Activated CD8-positive, alpha-beta T cell treated with anti-CD3 and anti-CD28 coated beads, Interleukin-2, amount 10 ng/mL, durations not matched to agents 7 days and 5 days (primary cell): ENCODE data around the gene RNF40. TPM values are rescaled to one million over a fixed set of nuclear protein-coding genes. Genes with fewer than 3 reads are reported as not detected.
A peak's percentile ranks its signal among the peaks of the same experiment; 100 is the strongest.

Source experiments
- ATAC-seq: fragments of 150-1000 bp; cut with Tn5 transposase; one replicate; pipeline ENCODE4 v1.10.0; 2021; ENCODE audit warnings: moderate library complexity
- CTCF ChIA-PET: fragments of 350-600 bp; sonication (Branson Sonifier 250); formaldehyde crosslinking; loops from one replicate; lab custom pipeline; 2021; ENCODE audit warnings: antibody characterized with exemption; lab: Charles Lee
- POLR2A ChIA-PET: fragments of 350-600 bp; sonication (Branson Sonifier 250); formaldehyde crosslinking; loops from one replicate; lab custom pipeline; 2021; ENCODE audit warnings: antibody characterized with exemption; lab: Charles Lee
- DNase-seq: peaks from one replicate; pipeline ENCODE4 v3.0.0-alpha.2; 2020
- H3K27ac Mint-ChIP-seq: one replicate; pipeline ENCODE4 v1.8.0; 2021; ENCODE audit warnings: mild to moderate bottlenecking, mixed read lengths
- H3K27me3 Mint-ChIP-seq: one replicate; pipeline ENCODE4 v1.8.0; 2021; ENCODE audit warnings: low read depth, mixed read lengths
- H3K36me3 Mint-ChIP-seq: one replicate; pipeline ENCODE4 v1.8.0; 2021; ENCODE audit warnings: low read depth, mixed read lengths
- H3K4me1 Mint-ChIP-seq: one replicate; pipeline ENCODE4 v1.8.0; 2021; ENCODE audit warnings: low read depth, mixed read lengths
- H3K4me3 Mint-ChIP-seq: one replicate; pipeline ENCODE4 v1.8.0; 2021; ENCODE audit warnings: mild to moderate bottlenecking, mixed read lengths
- H3K9me3 Mint-ChIP-seq: one replicate; pipeline ENCODE4 v1.8.0; 2022; ENCODE audit warnings: mixed read lengths; ENCODE audit not compliant: insufficient read depth
- total RNA-seq, 2 experiments: library from RNA; stranded (reverse); gene quantifications; one replicate each; pipeline ENCODE4 v1.2.3, GENCODE V29; 2021

Gene RNF40
- total RNA-seq, 2 experiments from 2014 or later = 100 to 102 TPM

GRCh38 chr16:30777591-30778297 lies 15.6 kb downstream of the RNF40 start:
- ATAC-seq (no peak), DNase-seq (no peak)
- Mint-ChIP-seq H3K4me3 (no peak overlapping the region), H3K27me3 (no peaks in the 10 kb centered on the region), H3K27ac (peak overlapping the region; percentile 59), H3K36me3 (peaks cover 21% of the 10 kb centered on the region), H3K4me1 (peaks cover 25% of the 10 kb centered on the region), H3K9me3 (no peaks in the 10 kb centered on the region)
- CTCF ChIA-PET = interaction anchor here (2.0 kb wide), 1 partner anchor 36 kb away, joined by 7 read pairs; no protein-coding TSS in a partner anchor
- POLR2A ChIA-PET = no interaction called here

DNA sequence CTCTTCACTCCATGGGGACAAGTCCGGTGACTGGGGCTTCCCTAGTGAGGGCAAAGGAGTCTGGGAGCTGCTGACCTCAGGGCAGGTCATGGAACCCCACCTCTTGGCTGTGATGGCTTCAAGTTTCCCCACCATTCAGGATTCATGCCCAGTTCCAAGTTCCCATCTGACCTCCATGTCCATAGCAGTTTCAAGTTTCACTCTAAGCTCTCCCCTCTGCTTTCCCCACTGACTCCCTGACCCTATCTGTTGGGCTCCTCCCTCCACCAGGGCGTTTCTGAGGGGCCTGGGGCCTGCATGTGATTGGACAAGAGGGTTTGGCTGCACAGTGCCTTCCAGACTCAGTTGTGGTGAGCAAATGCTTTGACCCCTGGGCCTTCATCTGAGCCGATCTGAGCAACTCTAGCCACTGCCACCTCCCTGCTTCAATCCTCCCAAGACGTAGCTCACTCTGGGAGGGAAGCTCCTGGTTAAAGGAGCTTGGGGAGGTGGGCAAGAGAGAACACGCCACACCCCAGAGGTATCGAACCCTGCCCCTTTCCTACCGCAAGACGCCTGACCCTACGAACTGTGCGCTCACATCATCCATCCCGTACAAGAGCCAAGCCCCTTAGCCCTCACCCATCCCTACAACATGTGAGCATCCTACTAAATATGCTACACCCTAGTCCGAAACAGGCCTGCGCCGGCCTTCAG lies 16.6 kb downstream of the RNF40 start:
- Mint-ChIP-seq H3K36me3 (peaks cover 17% of the 10 kb centered on the region), H3K27me3 (no peaks in the 10 kb centered on the region), H3K4me1 (peaks cover 19% of the 10 kb centered on the region), H3K9me3 (no peaks in the 10 kb centered on the region), H3K4me3 (no peak overlapping the region), H3K27ac (no peak overlapping the region)
- ATAC-seq = no peak
- ChIA-PET POLR2A (interaction anchor here (1.0 kb wide), 1 partner anchor 11 kb away, joined by 3 read pairs; no protein-coding TSS in a partner anchor), CTCF (interaction anchor here (2.0 kb wide), 1 partner anchor 35 kb away, joined by 7 read pairs; no protein-coding TSS in a partner anchor)
- no peak for DNase-seq

DNA sequence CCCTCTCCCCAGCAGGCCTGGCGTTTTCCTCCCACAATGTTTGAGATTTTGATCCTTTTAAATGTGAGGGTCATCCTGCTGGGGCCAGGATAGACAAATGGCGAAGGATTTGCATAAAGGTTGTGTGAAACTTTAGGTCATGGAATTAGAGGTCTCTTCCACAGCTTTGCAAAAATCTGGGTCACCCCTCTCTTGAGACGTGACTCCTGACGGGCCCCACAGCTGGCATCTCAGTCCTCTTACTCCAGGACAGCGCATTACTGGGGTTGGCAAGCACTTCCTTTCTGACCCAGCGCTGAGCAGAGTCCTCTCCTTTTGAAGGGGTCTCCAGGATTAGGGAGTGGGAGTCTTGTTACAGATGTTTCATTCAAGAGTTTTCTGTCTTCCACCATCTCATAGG lies 17.5 kb downstream of the RNF40 start:
- no peak for DNase-seq
- Mint-ChIP-seq H3K36me3 (peaks cover 9% of the 10 kb centered on the region), H3K27me3 (no peaks in the 10 kb centered on the region), H3K4me3 (no peak overlapping the region), H3K27ac (no peak overlapping the region), H3K9me3 (no peaks in the 10 kb centered on the region), H3K4me1 (peaks cover 15% of the 10 kb centered on the region)
- ChIA-PET CTCF (interaction anchor here (1.3 kb wide), 1 partner anchor 65 kb away, joined by 3 read pairs; no protein-coding TSS in a partner anchor), POLR2A (interaction anchor here (1.0 kb wide), 1 partner anchor 11 kb away, joined by 3 read pairs; no protein-coding TSS in a partner anchor)
- ATAC-seq = no peak

DNA sequence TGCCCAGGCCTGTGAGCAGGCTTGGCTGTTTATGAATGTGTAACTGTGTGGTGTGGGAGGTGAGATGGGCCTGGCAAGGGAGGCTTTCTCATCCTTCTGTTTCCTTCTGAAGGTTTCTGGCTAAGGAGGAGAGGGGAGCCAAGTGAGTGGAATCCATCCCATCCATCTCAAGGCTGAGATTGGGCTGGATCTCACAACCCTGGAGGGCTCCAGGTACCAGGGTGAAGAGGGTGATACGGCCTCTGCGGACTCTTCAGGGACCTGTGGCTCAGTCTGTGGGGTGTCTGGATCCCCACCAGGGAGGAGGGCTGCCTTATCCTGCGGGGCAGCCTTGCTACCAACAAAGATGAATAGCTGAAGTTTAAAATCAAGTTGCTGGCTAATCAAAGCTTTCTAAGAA lies 17.9 kb downstream of the RNF40 start:
- ATAC-seq = no peak
- no peak overlapping the region for H3K27ac Mint-ChIP-seq
- no peaks in the 10 kb centered on the region for H3K9me3 Mint-ChIP-seq
- peaks cover 12% of the 10 kb centered on the region for H3K4me1 Mint-ChIP-seq
- ChIA-PET POLR2A (interaction anchor here (0.7 kb wide), 1 partner anchor 20 kb away, joined by 3 read pairs; no protein-coding TSS in a partner anchor), CTCF (interaction anchor here (1.3 kb wide), 1 partner anchor 65 kb away, joined by 3 read pairs; no protein-coding TSS in a partner anchor)
- H3K36me3 Mint-ChIP-seq = peaks cover 6% of the 10 kb centered on the region
- H3K27me3 Mint-ChIP-seq = no peaks in the 10 kb centered on the region
- H3K4me3 Mint-ChIP-seq = no peak overlapping the region
- no peak for DNase-seq

- ATAC-seq (no peak), DNase-seq (no peak)
- no peaks in the 10 kb centered on the region for H3K27me3 Mint-ChIP-seq
- no peak overlapping the region for H3K4me3 Mint-ChIP-seq
- H3K9me3 Mint-ChIP-seq = no peaks in the 10 kb centered on the region
- peaks cover 6% of the 10 kb centered on the region for H3K36me3 Mint-ChIP-seq
- no peak overlapping the region for H3K27ac Mint-ChIP-seq
- ChIA-PET POLR2A (interaction anchor here (0.7 kb wide), 1 partner anchor 21 kb away, joined by 3 read pairs; no protein-coding TSS in a partner anchor), CTCF (interaction anchor here (1.3 kb wide), 1 partner anchor 64 kb away, joined by 3 read pairs; no protein-coding TSS in a partner anchor)
- peaks cover 8% of the 10 kb centered on the region for H3K4me1 Mint-ChIP-seq
Observed at GRCh38 chr16:30780549-30780948, 18.4 kb downstream of the RNF40 start.

DNA sequence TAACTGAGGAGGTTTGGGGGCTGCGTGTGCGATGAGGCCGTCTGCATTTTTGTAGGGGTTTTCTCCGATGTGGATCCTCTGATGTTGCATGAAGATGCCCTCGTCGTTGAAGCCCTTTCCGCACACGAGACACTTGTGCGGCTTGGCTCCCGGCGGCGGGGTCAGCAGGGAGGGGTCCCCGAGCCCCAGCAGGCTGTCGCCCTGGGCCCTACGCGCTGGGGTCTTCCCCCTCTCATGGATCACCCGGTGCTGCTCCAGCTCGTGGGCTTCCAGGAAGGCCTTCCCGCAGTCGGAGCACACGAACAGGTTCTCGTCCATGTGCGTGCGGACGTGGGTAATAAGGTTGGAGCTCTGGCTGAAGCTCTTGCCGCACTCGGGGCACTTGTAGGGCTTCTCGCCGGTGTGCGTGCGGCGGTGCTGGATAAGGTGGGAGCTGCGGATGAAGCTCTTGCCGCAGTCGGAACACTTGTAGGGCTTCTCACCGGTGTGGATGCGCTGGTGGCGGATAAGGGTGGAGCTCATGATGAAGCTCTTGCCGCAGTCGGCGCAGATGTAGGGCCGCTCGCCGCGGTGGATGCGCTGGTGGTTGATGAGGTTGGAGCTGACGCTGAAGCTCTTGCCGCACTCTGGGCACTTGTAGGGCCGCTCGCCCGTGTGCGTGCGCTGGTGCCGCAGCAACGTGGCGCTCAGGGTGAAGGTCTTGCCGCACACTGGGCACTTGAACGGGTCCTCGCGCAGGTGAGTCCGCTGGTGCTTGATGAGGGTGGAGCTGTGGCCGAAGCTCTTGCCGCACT lies 20.6 kb downstream of the RNF40 start:
- no peak overlapping the region for H3K27ac Mint-ChIP-seq
- CTCF ChIA-PET = interaction anchor here (1.2 kb wide), 1 partner anchor 62 kb away, joined by 5 read pairs; no protein-coding TSS in a partner anchor
- peaks cover 3% of the 10 kb centered on the region for H3K36me3 Mint-ChIP-seq
- no peak for DNase-seq
- no peaks in the 10 kb centered on the region for H3K9me3 Mint-ChIP-seq
- H3K27me3 Mint-ChIP-seq = peaks cover 6% of the 10 kb centered on the region
- peaks cover 7% of the 10 kb centered on the region for H3K4me1 Mint-ChIP-seq
- no peak overlapping the region for H3K4me3 Mint-ChIP-seq
- POLR2A ChIA-PET = interaction anchor here (1.1 kb wide), 1 partner anchor 17 kb away, joined by 3 read pairs; no protein-coding TSS in a partner anchor
- ATAC-seq = no peak

GRCh38 chr16:30783280-30784109 lies 21.4 kb downstream of the RNF40 start:
- peaks cover 3% of the 10 kb centered on the region for H3K36me3 Mint-ChIP-seq
- CTCF ChIA-PET = no interaction called here
- no peaks in the 10 kb centered on the region for H3K9me3 Mint-ChIP-seq
- peaks cover 9% of the 10 kb centered on the region for H3K27me3 Mint-ChIP-seq
- POLR2A ChIA-PET = interaction anchor here (1.2 kb wide), 1 partner anchor 31 kb away, joined by 3 read pairs; no protein-coding TSS in a partner anchor
- no peak overlapping the region for H3K4me3 Mint-ChIP-seq
- no peak overlapping the region for H3K27ac Mint-ChIP-seq
- DNase-seq (no peak), ATAC-seq (no peak)
- H3K4me1 Mint-ChIP-seq = peaks cover 10% of the 10 kb centered on the region

DNA sequence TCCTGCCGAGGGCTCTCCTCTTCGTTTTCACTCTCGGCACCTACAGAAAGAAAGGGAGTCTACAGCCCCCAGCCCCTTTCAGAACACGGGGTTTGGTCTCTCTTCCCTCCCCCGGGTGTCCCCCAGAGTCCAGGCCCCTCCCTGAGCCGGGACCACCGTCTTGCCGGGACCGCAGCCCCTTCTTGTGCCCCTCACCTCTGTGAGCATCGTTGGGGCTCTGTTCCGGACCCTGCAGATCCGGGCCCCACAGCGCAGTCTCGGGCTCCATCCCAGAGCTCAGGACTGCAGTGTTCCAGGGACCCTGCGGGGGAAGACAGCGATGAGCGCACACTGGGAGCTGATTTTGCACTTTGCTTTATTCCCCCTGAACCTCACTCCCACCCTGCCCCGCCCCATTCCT lies 22.1 kb downstream of the RNF40 start:
- ATAC-seq (no peak), DNase-seq (no peak)
- ChIA-PET POLR2A (interaction anchor here (1.2 kb wide), 1 partner anchor 30 kb away, joined by 3 read pairs; no protein-coding TSS in a partner anchor), CTCF (interaction anchor here (1.0 kb wide), 1 partner anchor 60 kb away, joined by 6 read pairs; no protein-coding TSS in a partner anchor)
- H3K4me1 Mint-ChIP-seq = peaks cover 10% of the 10 kb centered on the region
- peaks cover 9% of the 10 kb centered on the region for H3K27me3 Mint-ChIP-seq
- H3K36me3 Mint-ChIP-seq = peaks cover 3% of the 10 kb centered on the region
- no peak overlapping the region for H3K27ac Mint-ChIP-seq
- H3K4me3 Mint-ChIP-seq = no peak overlapping the region
- H3K9me3 Mint-ChIP-seq = no peaks in the 10 kb centered on the region

DNA sequence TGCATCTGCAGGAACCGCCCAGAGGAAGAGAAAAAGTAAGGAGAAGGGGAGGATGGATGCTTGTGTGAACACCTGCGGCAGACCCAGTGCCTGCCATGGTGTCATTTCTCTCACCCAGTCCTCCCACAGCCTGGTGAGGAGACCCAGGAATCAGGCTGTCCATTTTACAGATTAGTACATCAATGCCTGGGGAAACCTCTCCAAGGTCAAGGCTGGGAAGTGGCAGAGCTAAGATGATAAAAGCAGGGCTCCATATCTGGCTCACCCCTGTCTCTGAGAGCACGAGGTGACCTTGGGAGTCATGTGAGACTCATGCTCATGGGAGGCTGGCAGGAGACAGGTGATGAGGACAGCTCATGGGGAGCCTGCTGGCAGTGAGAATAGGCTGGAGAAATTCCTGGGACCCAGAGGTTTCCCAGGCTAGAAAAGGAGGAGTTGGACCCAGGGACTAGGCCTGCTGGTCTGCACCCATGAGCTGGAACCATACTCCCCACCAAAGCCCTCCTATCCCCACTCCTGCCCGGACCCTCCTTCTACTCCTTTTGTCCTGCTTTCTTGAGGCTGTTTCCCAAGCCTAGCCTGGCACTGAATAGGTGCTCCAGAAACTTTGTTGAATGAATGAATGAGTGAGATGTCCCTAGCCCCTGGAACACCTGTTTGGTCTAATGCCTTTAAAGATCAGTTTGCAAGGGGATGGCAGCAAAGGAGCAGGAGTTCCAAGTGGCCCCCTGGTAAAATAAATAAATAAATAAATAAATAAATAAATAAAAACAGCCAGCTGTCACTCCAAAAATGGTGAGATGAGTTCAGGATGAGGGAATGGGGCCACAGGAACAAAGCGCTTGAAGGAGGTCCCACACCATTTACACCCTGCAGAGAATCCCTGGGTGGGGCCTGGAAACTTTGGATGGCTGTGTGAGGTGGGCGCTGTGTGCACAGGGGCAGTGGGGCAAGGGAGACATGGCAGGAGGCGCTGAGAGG lies 23.3 kb downstream of the RNF40 start:
- POLR2A ChIA-PET = interaction anchor here (1.1 to 1.2 kb wide), 2 partner anchors 9 to 29 kb away, joined by 3 read pairs; no protein-coding TSS in a partner anchor
- Mint-ChIP-seq H3K4me3 (peak overlapping the region; percentile 59), H3K4me1 (peaks cover 10% of the 10 kb centered on the region), H3K9me3 (no peaks in the 10 kb centered on the region), H3K27ac (no peak overlapping the region), H3K27me3 (peaks cover 9% of the 10 kb centered on the region), H3K36me3 (peaks cover 3% of the 10 kb centered on the region)
- DNase-seq = no peak
- no peak for ATAC-seq
- CTCF ChIA-PET = interaction anchor here (0.8 to 1.0 kb wide), 2 partner anchors 59 to 117 kb away, joined by 3 to 6 read pairs; no protein-coding TSS in a partner anchor
